Measurements from ENCODE around the gene MPO. TPM values are rescaled to one million over a fixed set of nuclear protein-coding genes. Genes with fewer than 3 reads are reported as not detected.

Gene MPO
- total and polyA plus RNA-seq, 10 of the 15 experiments (the other 5 are each of a cell fraction or from before 2014, with no cell fraction given), result 0.06 to 0.49 (median 0.14) TPM

DNA sequence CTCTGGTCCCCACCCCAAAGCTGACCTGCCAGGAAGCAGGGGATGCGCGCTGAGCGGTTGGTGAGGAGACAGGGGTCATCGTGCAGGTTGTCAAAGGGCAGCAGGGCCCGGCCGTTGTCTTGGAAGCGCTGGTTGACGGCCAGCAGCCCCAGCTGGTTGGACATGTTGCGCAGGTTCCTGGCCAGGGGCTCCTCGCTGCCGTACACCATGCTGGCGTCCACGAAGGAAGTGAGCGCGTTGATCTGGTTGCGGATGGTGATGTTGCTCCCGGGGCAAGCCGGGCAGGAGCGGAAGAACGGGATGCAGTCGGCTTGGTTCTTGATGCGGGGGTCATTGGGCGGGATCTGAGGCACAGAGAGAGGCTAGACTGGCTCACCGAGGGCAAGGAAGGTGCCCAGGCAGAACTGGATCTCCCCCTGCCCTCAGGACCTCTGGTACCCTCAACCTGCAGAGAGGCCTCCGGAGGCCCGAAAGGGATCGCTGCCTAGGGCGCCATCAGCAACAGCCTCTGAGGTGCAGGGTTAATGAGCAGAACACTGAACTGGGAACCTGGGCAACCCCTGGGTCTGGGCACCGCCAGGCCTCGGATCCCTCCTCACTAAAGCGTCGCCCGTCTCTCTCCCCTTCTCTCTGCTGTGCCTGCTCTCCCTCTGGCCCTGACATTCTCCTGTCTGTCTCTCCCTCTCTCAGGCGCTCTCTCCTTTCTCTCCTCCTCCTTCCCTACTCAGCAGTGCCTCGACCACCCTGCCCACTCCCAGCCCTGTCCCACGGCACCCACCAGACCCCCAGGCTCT is 2.7 kb downstream of the MPO start:
- H3K79me2 ChIP-seq (ENCODE audit: control insufficient read depth, insufficient read depth, low read length), result no peaks in the 10 kb centered on the region
- in situ Hi-C loops (cut with MboI), result no loop called here
- ChIA-PET CTCF (interaction anchor here (0.8 to 2.0 kb wide), 5 partner anchors 41 to 139 kb away, joined by 3 to 7 read pairs (median 4); partner anchors contain the start of genes RNF43 and SUPT4H1), SMC1A (ENCODE audit: uncharacterized antibody, unreplicated experiment) (interaction anchor here (1.0 kb wide), 1 partner anchor 169 kb away, joined by 3 read pairs; no protein-coding TSS in a partner anchor), POLR2A (no interaction called here), RAD21 (ENCODE audit: unreplicated experiment) (no interaction called here)
- no peak overlapping the region for H3K4me2 ChIP-seq (ENCODE audit: control insufficient read depth, insufficient read depth)
- H4K20me1 ChIP-seq (ENCODE audit: control insufficient read depth, insufficient read depth), result no peaks in the 10 kb centered on the region
- no peak for ATAC-seq
- H3K9ac ChIP-seq (ENCODE audit: control insufficient read depth, insufficient read depth, low read length), result no peak overlapping the region
- no peaks in the 10 kb centered on the region for H3K36me3 ChIP-seq (ENCODE audit: control insufficient read depth in 2 of 2, insufficient read depth in 2 of 2, low read length in 1 of 2)
- no peak for DNase-seq (ENCODE audit: low read depth, low spot score)
- no peak overlapping the region for H3K27ac ChIP-seq (ENCODE audit: control insufficient read depth, insufficient read depth)
- H2AFZ ChIP-seq (ENCODE audit: control insufficient read depth, low read depth, low read length), result no peak overlapping the region
- no peaks in the 10 kb centered on the region for H3K9me3 ChIP-seq (replicated peaks; ENCODE audit: control insufficient read depth, insufficient read depth, low read length)
- 62% methylated on average over 36 of the region's 36 CpGs for WGBS (ENCODE audit: insufficient coverage, insufficient replicate concordance, low lambda C conversion rate, missing lambda C conversion rate)
- no peak overlapping the region for H3K4me3 ChIP-seq
- H3K27me3 ChIP-seq (replicated peaks in 1 of 2; ENCODE audit: control insufficient read depth in 2 of 2, insufficient read depth in 2 of 2, low read length in 1 of 2), result no peaks in the 10 kb centered on the region; a peak in 1 of 4 replicates
- H3K4me1 ChIP-seq (ENCODE audit: control insufficient read depth, insufficient read depth, low read length), result no peaks in the 10 kb centered on the region; the same call in 1 of the 2 replicates
- no peak for FAIRE-seq
- no TSS peak for BruUV-seq (replicated peaks)
- intact Hi-C loops (cut with micrococcal nuclease; ENCODE audit: unreplicated experiment), result no loop called here
- TF ChIP-seq ETV6 (conservative IDR thresholded peaks at IDR 0.05 in 1 of 2, IDR thresholded peaks at IDR 0.05 in 1 of 2; ENCODE audit: borderline replicate concordance in 1 of 2, low read depth in 1 of 2) (no peak), CBX3 (IDR thresholded peaks at IDR 0.05; ENCODE audit: borderline replicate concordance, low read depth) (no peak), NFYB (IDR thresholded peaks at IDR 0.05; ENCODE audit: insufficient read depth, low read depth, low read length) (no peak), MYB (IDR thresholded peaks at IDR 0.05; ENCODE audit: borderline replicate concordance, low read depth, low read length) (no peak), BCL3 (IDR thresholded peaks at IDR 0.05; ENCODE audit: borderline replicate concordance, insufficient read depth, low read depth, low read length, poor library complexity, severe bottlenecking) (no peak)
- TF ChIP-seq, protein P1, sequence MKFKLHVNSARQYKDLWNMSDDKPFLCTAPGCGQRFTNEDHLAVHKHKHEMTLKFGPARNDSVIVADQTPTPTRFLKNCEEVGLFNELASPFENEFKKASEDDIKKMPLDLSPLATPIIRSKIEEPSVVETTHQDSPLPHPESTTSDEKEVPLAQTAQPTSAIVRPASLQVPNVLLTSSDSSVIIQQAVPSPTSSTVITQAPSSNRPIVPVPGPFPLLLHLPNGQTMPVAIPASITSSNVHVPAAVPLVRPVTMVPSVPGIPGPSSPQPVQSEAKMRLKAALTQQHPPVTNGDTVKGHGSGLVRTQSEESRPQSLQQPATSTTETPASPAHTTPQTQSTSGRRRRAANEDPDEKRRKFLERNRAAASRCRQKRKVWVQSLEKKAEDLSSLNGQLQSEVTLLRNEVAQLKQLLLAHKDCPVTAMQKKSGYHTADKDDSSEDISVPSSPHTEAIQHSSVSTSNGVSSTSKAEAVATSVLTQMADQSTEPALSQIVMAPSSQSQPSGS (IDR thresholded peaks at IDR 0.05; ENCODE audit: low read length), result no peak

Measured in GM12878 (cell line).